CD4-positive, alpha-beta T cell treated with Interleukin-2 at 100 ng/mL for 4 hours (primary cell): ENCODE data around the gene RAD51B.

Source experiments
- DNase-seq: peaks from one replicate; pipeline ENCODE4 v3.0.0-alpha.2; 2020; ENCODE audit warnings: low spot score

The RAD51B gene

GRCh38 chr14:68364792-68365192 is 545.2 kb downstream of the RAD51B start:
- DNase-seq = no peak

- no peak for DNase-seq
Observed at GRCh38 chr14:68365228-68365627, 545.6 kb downstream of the RAD51B start.

GRCh38 chr14:68366656-68367055 is 547.1 kb downstream of the RAD51B start:
- DNase-seq = no peak

GRCh38 chr14:68367536-68367935 is 548.0 kb downstream of the RAD51B start:
- no peak for DNase-seq

- DNase-seq = peak; percentile 44
Observed at GRCh38 chr14:68368850-68369249, 549.3 kb downstream of the RAD51B start.

- no peak for DNase-seq
Observed at GRCh38 chr14:68369281-68370056, 549.9 kb downstream of the RAD51B start.

- no peak for DNase-seq
Observed at GRCh38 chr14:68370057-68370360, 550.4 kb downstream of the RAD51B start.

GRCh38 chr14:68372368-68372767 is 552.8 kb downstream of the RAD51B start:
- DNase-seq = no peak

GRCh38 chr14:68373124-68373646 is 553.6 kb downstream of the RAD51B start:
- DNase-seq = no peak

- no peak for DNase-seq
Observed at GRCh38 chr14:68373847-68374444, 554.4 kb downstream of the RAD51B start.

- DNase-seq = no peak
Observed at GRCh38 chr14:68374682-68375081, 555.1 kb downstream of the RAD51B start.

- DNase-seq = no peak
Observed at GRCh38 chr14:68375376-68375775, 555.8 kb downstream of the RAD51B start.

- DNase-seq = no peak
Observed at GRCh38 chr14:68376067-68376779, 556.6 kb downstream of the RAD51B start.

- DNase-seq = no peak
Observed at GRCh38 chr14:68377006-68377405, 557.4 kb downstream of the RAD51B start.

- DNase-seq = peak; percentile 20
Observed at GRCh38 chr14:68377459-68377858, 557.9 kb downstream of the RAD51B start.

- DNase-seq = peak; percentile 52
Observed at GRCh38 chr14:68379510-68380328, 560.1 kb downstream of the RAD51B start.

- DNase-seq = no peak
Observed at GRCh38 chr14:68380329-68380741, 560.8 kb downstream of the RAD51B start.

- no peak for DNase-seq
Observed at GRCh38 chr14:68384335-68384734, 564.8 kb downstream of the RAD51B start.

- no peak for DNase-seq
Observed at GRCh38 chr14:68384881-68385280, 565.3 kb downstream of the RAD51B start.

- DNase-seq = no peak
Observed at GRCh38 chr14:68386446-68386845, 566.9 kb downstream of the RAD51B start.

- DNase-seq = no peak
Observed at GRCh38 chr14:68386950-68387779, 567.6 kb downstream of the RAD51B start.
